HepG2 (cell line): ENCODE measurements around the gene DLG4. TPM values are rescaled to one million over a fixed set of nuclear protein-coding genes. Genes with fewer than 3 reads are reported as not detected.

Source experiments
- ARID2 ChIP-seq: sonication (generic); formaldehyde crosslinking; IDR thresholded peaks from 2 replicates; pipeline ENCODE4 v1.8.1; 2022; ENCODE audit warnings: mild to moderate bottlenecking, missing genetic modification reagents, borderline replicate concordance
- ATF1 ChIP-seq: IDR thresholded peaks from 2 replicates; pipeline ENCODE4 v1.6.1; 2016; ENCODE audit warnings: mild to moderate bottlenecking, control low read depth
- CEBPB ChIP-seq: IDR thresholded peaks from 2 replicates; pipeline ENCODE4 v1.6.1; 2011; ENCODE audit warnings: low read depth, low read length, improper control_type of control experiment, borderline replicate concordance
- DMAP1 ChIP-seq: IDR thresholded peaks from 2 replicates; pipeline ENCODE4 v1.6.1; 2016
- ESRRA ChIP-seq: sonication (generic); formaldehyde crosslinking; IDR thresholded peaks from 2 replicates; pipeline ENCODE4 v1.5.1; 2020; ENCODE audit warnings: mild to moderate bottlenecking, low read depth, missing genetic modification reagents
- HNF4G ChIP-seq, 2 experiments: sonication (generic) in 1 of 2; formaldehyde crosslinking in 1 of 2; IDR thresholded peaks; 2 replicates each; pipeline versions ENCODE4 v1.4.0 to v1.6.1; 2011 to 2020; ENCODE audit warnings: borderline replicate concordance in 2 of 2, low read depth in 2 of 2, mild to moderate bottlenecking in 2 of 2, low read length in 1 of 2, missing genetic modification reagents in 1 of 2, moderate library complexity in 1 of 2
- NFATC3 ChIP-seq: sonication (generic); formaldehyde crosslinking; IDR thresholded peaks from 2 replicates; pipeline ENCODE4 v1.5.1; 2020; ENCODE audit warnings: mild to moderate bottlenecking, missing genetic modification reagents
- NFYC ChIP-seq: IDR thresholded peaks from 2 replicates; pipeline ENCODE4 v1.6.1; 2016; ENCODE audit warnings: missing genetic modification reagents, missing compliant biosample characterization
- POLR2G ChIP-seq: fragments of 200-400 bp; formaldehyde crosslinking; IDR thresholded peaks from 2 replicates; pipeline ENCODE4 v1.6.1; 2018; ENCODE audit warnings: mild to moderate bottlenecking, low read depth, low read length, moderate library complexity
- SAP130 ChIP-seq: IDR thresholded peaks from 2 replicates; pipeline ENCODE4 v1.6.1; 2016; ENCODE audit warnings: low read depth
- STAT5B ChIP-seq: sonication (generic); formaldehyde crosslinking; IDR thresholded peaks from 2 replicates; pipeline ENCODE4 v1.4.0; 2020; ENCODE audit warnings: missing genetic modification reagents
- TFDP1 ChIP-seq: IDR thresholded peaks from 2 replicates; pipeline ENCODE4 v1.6.1; 2016; ENCODE audit warnings: missing compliant biosample characterization, missing genetic modification reagents, borderline replicate concordance
- ZBTB46 ChIP-seq: sonication (generic); formaldehyde crosslinking; IDR thresholded peaks from 2 replicates; pipeline ENCODE4 v1.4.0; 2020; ENCODE audit warnings: mild to moderate bottlenecking, missing genetic modification reagents, borderline replicate concordance
- ZNF567 ChIP-seq: sonication (generic); formaldehyde crosslinking; IDR thresholded peaks from 2 replicates; pipeline ENCODE4 v1.8.1; 2023; ENCODE audit warnings: mild to moderate bottlenecking, missing genetic modification reagents, borderline replicate concordance
- ZNF569 ChIP-seq: sonication (generic); formaldehyde crosslinking; IDR thresholded peaks from 2 replicates; pipeline ENCODE4 v1.5.0; 2020; ENCODE audit warnings: mild to moderate bottlenecking, missing genetic modification reagents, moderate library complexity, borderline replicate concordance
- ZNF674 ChIP-seq: sonication (generic); formaldehyde crosslinking; IDR thresholded peaks from 2 replicates; pipeline ENCODE4 v1.5.0; 2020; ENCODE audit warnings: low read depth, mild to moderate bottlenecking, missing genetic modification reagents
- ZNF720 ChIP-seq: sonication (generic); formaldehyde crosslinking; IDR thresholded peaks from 2 replicates; pipeline ENCODE4 v1.4.0; 2020; ENCODE audit warnings: missing genetic modification reagents
- ZNF781 ChIP-seq: sonication (generic); formaldehyde crosslinking; IDR thresholded peaks from 2 replicates; pipeline ENCODE4 v1.5.1; 2020; ENCODE audit warnings: borderline replicate concordance, mild to moderate bottlenecking, missing genetic modification reagents; ENCODE audit errors: not compliant biosample characterization
- ZXDC ChIP-seq: sonication (generic); formaldehyde crosslinking; IDR thresholded peaks from 2 replicates; pipeline ENCODE4 v1.5.0; 2020; ENCODE audit warnings: mild to moderate bottlenecking, missing genetic modification reagents
- polyA plus RNA-seq, 8 experiments: library from polyadenylated mRNA; depleted of rRNA in 3 of 8; stranded (reverse) in 7 of 8; unstranded in 1 of 8; fragments of >200 nt; fragmentation: Illumina TruSeq in 4 of 8; extraction: Trizol in 4 of 8; gene quantifications; 2 replicates each; pipeline versions ENCODE4 v1.2.1 to v1.2.3, GENCODE V29; 2011 to 2016; ENCODE audit warnings: low read depth in 4 of 8, missing spikeins in 1 of 8, mixed read lengths in 1 of 8; ENCODE audit not compliant: insufficient read depth in 1 of 8
- total RNA-seq, 5 experiments: library from RNA; depleted of rRNA; stranded (reverse); fragments of >200 nt; fragmentation: Illumina TruSeq; extraction: Trizol; gene quantifications; 2 replicates each; pipeline ENCODE4 v1.2.3, GENCODE V29; 2016; ENCODE audit warnings: low read depth in 1 of 5
- TF ChIP-seq, protein P1 (sequence below): IDR thresholded peaks from 2 replicates; pipeline ENCODE4 v1.6.1; 2016; ENCODE audit warnings: mild to moderate bottlenecking, missing biosample characterization, missing genetic modification reagents
- TF ChIP-seq, protein P2 (sequence below): sonication (generic); formaldehyde crosslinking; IDR thresholded peaks from 2 replicates; pipeline ENCODE4 v1.9.0; 2022; ENCODE audit warnings: missing genetic modification reagents, mild to moderate bottlenecking, borderline replicate concordance

DLG4 gene
- total and polyA plus RNA-seq, 2 of the 13 experiments (the other 11 are each of a cell fraction or from before 2014, with no cell fraction given) = 0.71 to 4.3 TPM

- TF ChIP-seq DMAP1 (CRISPR knock-in tag) (no peak; the same call in 1 of the 2 replicates), ZNF720 (CRISPR knock-in tag) (no peak), ZNF567 (no peak), ARID2 (CRISPR knock-in tag) (no peak), TFDP1 (CRISPR knock-in tag) (peak; percentile 47; the same call in 1 of the 2 replicates), POLR2G (peak; percentile 88), ZNF674 (CRISPR knock-in tag) (no peak), SAP130 (CRISPR knock-in tag) (peak; percentile 86), ZNF781 (CRISPR knock-in tag) (no peak), NFYC (CRISPR knock-in tag) (no peak), ESRRA (peak; percentile 54; the same call in 1 of the 2 replicates), STAT5B (CRISPR knock-in tag) (0 out of 2 replicates have a peak, but pooled peaks have one; percentile 17), ATF1 (CRISPR knock-in tag) (no peak), ZBTB46 (CRISPR knock-in tag) (0 out of 2 replicates have a peak, but pooled peaks have one; percentile 14), CEBPB (no peak), ZNF569 (CRISPR knock-in tag) (peak; percentile 84; the same call in 1 of the 2 replicates), HNF4G (IDR thresholded peaks at IDR 0.05; ENCODE audit: borderline replicate concordance, low read depth, low read length) (peak; percentile 28; the same call in 1 of the 2 replicates), HNF4G (CRISPR knock-in tag; IDR thresholded peaks at IDR 0.05; ENCODE audit: borderline replicate concordance, low read depth) (no peak), NFATC3 (no peak), ZXDC (CRISPR knock-in tag) (no peak; the same call in 1 of the 2 replicates)
- TF ChIP-seq, protein P1, sequence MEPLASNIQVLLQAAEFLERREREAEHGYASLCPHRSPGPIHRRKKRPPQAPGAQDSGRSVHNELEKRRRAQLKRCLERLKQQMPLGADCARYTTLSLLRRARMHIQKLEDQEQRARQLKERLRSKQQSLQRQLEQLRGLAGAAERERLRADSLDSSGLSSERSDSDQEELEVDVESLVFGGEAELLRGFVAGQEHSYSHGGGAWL (CRISPR knock-in tag) = peak; percentile 74; the same call in 1 of the 2 replicates
- TF ChIP-seq, protein P2, sequence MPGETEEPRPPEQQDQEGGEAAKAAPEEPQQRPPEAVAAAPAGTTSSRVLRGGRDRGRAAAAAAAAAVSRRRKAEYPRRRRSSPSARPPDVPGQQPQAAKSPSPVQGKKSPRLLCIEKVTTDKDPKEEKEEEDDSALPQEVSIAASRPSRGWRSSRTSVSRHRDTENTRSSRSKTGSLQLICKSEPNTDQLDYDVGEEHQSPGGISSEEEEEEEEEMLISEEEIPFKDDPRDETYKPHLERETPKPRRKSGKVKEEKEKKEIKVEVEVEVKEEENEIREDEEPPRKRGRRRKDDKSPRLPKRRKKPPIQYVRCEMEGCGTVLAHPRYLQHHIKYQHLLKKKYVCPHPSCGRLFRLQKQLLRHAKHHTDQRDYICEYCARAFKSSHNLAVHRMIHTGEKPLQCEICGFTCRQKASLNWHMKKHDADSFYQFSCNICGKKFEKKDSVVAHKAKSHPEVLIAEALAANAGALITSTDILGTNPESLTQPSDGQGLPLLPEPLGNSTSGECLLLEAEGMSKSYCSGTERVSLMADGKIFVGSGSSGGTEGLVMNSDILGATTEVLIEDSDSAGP (CRISPR knock-in tag) = peak; percentile 83
Measured at GRCh38 chr17:7219812-7220592, at the start of gene DLG4, which contains the start of gene ACADVL (continued).
